Measurements from ENCODE around the gene ATAT1.
A peak's percentile ranks its signal among the peaks of the same experiment; 100 is the strongest.

Gene ATAT1

GRCh38 chr6:30626484-30627366 lies at the start of gene ATAT1:
Gene ATAT1, plus strand, starts transcription at chr6:30626874.
- peak; percentile 81 to 85 for DNase-seq (ENCODE audit: low read depth in 2 of 2)

DNA sequence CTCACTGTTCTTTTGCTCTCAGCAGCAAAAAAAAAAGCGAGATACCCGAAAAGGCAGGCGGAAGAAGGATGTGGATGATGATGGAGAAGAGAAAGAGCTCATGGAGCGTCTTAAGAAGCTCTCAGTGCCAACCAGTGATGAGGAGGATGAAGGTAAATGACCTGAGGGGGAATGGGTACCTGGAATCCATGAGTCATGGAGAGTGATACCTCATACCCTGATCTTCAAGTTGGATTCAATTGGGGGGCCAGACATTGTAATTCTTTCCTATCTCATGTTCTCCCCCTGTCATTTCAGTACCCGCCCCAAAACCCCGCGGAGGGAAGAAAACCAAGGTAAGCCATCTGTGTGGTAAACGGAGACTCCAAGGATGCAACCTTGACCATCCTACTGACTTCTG lies 48.6 kb upstream of the ATAT1 start:
- DNase-seq (ENCODE audit: low read depth in 2 of 2): no peak

GRCh38 chr6:30583921-30584320 lies 42.8 kb upstream of the ATAT1 start:
- DNase-seq (ENCODE audit: low read depth in 2 of 2): no peak

GRCh38 chr6:30589754-30590358 lies 36.8 kb upstream of the ATAT1 start:
- DNase-seq (ENCODE audit: low read depth in 2 of 2): no peak

- no peak for DNase-seq (ENCODE audit: low read depth in 2 of 2)
Observed at GRCh38 chr6:30590509-30590908, 36.2 kb upstream of the ATAT1 start.

GRCh38 chr6:30591008-30591407 lies 35.7 kb upstream of the ATAT1 start:
- DNase-seq (ENCODE audit: low read depth in 2 of 2): no peak

DNA sequence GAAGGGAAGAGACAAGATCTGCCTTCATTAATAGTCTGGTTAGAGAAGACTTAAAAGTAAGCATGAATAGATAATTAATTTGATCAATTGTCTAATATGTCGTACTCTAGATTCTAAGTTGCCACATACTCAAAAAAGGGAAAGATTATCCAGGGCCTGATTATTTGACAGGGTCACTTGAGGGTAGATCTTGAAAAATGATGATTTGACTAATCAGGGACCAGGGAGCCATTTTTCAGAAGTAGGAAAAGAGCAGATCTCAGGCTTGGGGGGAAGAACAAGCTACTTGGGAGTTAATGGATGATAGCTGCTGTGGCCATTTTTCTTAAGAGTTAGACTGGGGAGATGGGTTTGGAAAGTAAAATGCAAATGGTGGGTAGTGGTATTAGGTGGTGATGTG lies 34.4 kb upstream of the ATAT1 start:
- DNase-seq (ENCODE audit: low read depth in 2 of 2): no peak

DNA sequence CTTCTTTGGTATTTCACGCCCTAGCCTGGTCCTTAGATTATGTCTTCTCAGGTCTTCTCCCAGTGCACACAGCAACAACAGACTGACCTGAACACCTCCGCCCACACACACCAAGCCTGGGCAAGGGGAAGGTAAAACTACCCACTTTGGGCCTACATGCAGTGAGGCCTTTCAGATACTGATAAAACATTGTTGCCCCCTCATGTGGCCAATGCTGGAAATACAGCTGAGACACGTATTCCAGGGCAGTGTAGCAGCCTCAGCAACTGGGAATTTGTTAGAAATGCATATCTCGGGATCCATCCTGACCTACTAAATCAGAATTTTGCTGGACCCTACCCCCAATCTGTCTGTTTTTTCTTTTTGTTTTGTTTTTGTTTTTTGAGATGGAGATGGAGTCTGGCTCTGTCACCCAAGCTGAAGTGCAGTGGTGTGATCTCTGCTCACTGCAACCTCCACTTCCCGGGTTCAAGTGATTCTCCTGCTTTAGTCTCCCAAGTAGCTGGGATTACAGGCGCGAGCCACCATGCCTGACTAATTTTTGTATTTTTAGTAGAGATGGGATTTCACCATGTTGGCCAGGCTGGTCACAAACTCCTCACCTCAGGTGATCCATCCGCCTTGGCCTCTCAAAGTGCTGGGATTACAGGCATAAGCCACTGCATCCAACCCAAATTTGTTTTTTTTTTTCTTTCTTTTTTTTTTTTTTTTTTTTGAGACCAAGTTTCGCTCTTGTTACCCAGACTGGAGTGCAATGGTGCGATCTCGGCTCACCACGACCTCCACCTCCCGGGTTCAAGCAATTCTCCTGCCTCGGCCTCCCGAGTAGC lies 29.1 kb upstream of the ATAT1 start:
- peak; percentile 51 to 63 for DNase-seq (ENCODE audit: low read depth in 2 of 2)

GRCh38 chr6:30598912-30599624 lies 27.6 kb upstream of the ATAT1 start:
- no peak for DNase-seq (ENCODE audit: low read depth in 2 of 2)

- no peak for DNase-seq (ENCODE audit: low read depth in 2 of 2)
Observed at GRCh38 chr6:30599625-30600324, 26.9 kb upstream of the ATAT1 start.

GRCh38 chr6:30600451-30600961 lies 26.2 kb upstream of the ATAT1 start:
- no peak for DNase-seq (ENCODE audit: low read depth in 2 of 2)

- no peak for DNase-seq (ENCODE audit: low read depth in 2 of 2)
Observed at GRCh38 chr6:30601436-30601814, 25.2 kb upstream of the ATAT1 start.

DNA sequence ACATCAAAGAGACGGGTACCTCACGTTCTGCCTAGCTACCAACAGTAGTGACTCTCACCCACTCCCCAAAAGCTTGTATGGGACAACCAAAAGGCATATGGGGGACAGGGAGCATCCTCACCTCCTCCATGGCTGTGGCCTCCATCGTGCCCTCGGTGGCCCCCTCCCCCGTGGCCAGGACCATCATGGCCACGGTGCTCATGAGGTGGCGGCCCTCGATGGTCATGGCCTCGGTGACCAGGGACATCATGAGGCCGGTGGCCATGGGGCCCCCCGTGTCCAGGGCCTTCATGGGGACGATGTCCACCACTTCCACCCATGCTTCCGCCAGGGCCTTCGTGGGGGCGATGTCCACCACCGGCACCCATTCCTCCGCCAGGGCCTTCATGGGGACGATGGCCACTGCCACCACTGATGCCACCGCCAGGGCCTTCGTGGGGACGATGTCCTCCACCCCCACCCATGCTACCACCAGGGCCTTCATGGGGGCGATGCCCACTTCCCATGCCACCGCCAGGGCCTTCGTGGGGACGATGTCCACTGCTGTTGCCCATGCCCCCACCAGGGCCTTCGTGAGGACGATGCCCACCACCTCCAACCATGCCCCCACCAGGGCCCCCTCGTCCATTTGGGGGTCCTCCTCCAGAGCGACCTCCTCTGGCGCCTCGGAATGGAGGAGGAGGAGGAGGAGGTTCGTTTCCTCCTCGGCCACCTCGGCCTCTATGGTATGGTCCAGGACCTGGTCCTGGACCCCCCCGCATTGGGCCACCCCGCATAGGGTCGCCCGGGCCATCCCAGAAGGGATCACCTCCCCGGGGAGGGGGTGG lies 24.6 kb upstream of the ATAT1 start:
- DNase-seq (ENCODE audit: low read depth in 2 of 2): no peak

DNA sequence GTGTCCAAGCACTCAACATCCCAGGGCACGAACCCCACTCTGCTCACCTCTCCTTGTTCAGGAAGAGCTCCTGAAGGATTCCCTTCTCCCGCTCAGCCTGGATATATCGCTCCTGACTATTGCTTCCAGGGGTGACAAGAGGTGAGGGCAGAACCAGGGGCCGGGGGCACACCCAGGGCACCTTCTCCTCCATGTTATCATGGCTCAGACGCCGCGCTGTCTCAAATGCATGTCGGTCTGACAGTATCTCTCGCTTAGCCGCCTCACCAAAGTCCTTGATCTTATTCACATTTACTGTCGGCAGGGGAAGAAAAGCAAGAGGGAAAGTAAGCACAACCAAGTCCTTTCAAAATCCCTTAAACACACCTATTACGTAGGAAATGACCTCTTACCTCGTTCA lies 22.7 kb upstream of the ATAT1 start:
- no peak for DNase-seq (ENCODE audit: low read depth in 2 of 2)

GRCh38 chr6:30610065-30610464 lies 16.6 kb upstream of the ATAT1 start:
- DNase-seq (ENCODE audit: low read depth in 2 of 2): no peak

DNA sequence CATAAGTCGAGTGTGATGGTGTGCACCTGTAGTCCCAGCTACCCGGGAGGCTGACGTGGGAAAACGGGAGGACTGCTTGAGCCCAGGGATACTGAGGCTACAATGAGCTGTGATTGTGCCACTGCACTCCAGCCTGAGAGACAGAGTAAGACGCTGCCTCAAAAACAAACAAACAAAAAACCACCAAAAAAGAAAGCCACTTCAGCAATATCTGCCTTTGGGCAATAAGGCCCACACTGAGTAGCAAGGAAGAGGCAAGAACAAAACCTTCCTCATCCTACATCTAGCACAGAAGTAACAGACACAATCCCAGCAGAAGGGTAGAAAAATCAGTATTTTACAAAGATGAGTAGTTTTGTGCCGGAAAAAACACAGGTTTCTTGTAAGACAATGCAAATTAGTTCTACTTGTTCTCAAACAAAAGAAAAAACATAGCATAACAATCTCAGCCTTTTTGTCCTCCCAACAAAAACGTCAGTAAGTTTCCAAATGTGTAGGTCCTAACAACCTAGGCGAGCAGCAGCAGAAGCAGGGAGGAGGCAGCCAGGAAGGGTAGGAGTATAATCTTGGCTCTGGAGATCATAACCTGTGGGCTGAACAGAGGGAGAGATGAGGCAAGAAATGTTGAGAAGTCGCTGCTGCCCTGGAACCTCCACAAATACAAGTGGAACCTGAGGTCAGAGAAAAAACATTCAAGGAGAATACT lies 15.4 kb upstream of the ATAT1 start:
- DNase-seq (ENCODE audit: low read depth in 2 of 2): no peak

DNA sequence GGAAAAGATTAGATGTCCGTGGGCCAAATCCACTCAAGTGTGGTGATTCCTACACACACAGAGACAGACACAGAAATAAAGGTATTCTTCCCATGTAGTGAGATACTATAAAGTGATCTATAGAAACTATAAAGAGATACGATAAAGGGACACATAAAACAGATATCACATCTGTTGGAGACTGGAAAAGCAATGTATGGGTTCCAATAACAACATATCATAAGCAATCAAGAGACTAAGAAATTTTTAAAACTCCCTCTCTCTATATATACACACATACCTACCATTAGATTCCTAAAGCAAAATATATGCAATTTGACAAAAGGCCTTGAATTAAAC lies 14.8 kb upstream of the ATAT1 start:
- no peak for DNase-seq (ENCODE audit: low read depth in 2 of 2)

GRCh38 chr6:30612213-30612612 lies 14.5 kb upstream of the ATAT1 start:
- no peak for DNase-seq (ENCODE audit: low read depth in 2 of 2)

DNA sequence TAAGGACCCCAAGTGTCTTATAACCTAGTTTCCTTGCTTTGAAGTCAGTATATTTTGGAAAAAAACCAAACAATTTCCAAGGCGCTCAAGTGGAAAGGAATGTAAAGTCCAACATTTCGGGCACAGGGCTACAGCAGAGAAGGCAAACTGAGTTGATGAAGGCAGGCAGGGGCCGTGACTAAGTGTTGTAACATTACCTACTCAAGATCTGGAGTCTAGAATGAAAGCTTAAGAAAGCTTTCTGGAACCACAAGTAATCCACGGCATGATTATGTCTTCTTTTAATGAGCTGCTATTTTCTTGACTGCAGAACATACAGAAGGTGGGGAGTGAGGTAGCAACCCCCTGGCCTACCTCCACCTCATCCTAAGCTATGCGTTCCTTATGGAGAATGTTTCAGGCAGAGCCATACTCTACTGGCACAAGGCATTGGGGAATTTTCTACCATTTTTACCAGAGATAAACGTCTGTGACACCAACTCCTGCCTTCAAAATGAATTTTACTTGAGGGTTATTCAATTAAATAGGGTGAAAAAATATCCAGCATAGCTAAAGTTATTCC lies 13.9 kb upstream of the ATAT1 start:
- DNase-seq (ENCODE audit: low read depth in 2 of 2): no peak

Data from stimulated activated CD8-positive, alpha-beta memory T cell treated with anti-CD3 and anti-CD28 coated beads, Interleukin-7, amount 100 ng/mL, for 4 hours (primary cell).